Neural cell (in vitro differentiated cells): ENCODE results near the gene MROH2A. TPM values are rescaled to one million over a fixed set of nuclear protein-coding genes. Genes with fewer than 3 reads are reported as not detected.

Source experiments
- H2AFZ ChIP-seq: fragments of 200-600, 300-800 bp; sonication (generic), shearing (Covaris generic); 2 replicates; pipeline ENCODE4 v1.6.0; 2014; ENCODE audit warnings: low read depth, mild to moderate bottlenecking, antibody characterized with exemption, low read length, moderate library complexity
- H3F3A ChIP-seq: fragments of 200-600 bp; shearing (Covaris generic); 2 replicates; pipeline ENCODE4 v1.6.1; 2016; ENCODE audit warnings: mild to moderate bottlenecking, moderate library complexity, mixed read lengths, antibody characterized with exemption, low read length; ENCODE audit not compliant: insufficient read depth, poor library complexity, severe bottlenecking
- H3K27ac ChIP-seq: fragments of 200-600, 300-800 bp; sonication (generic), shearing (Covaris generic); 2 replicates; pipeline ENCODE4 v1.5.1; 2014; ENCODE audit warnings: mild to moderate bottlenecking, low read length, moderate library complexity
- H3K27me3 ChIP-seq: fragments of 300-800, 200-600 bp; sonication (generic), shearing (Covaris generic); 2 replicates; pipeline ENCODE4 v1.6.0; 2014; ENCODE audit warnings: mild to moderate bottlenecking, low read depth, low read length, moderate library complexity; ENCODE audit not compliant: insufficient read depth
- H3K36me3 ChIP-seq: fragments of 300-800, 200-600 bp; sonication (generic), shearing (Covaris generic); 2 replicates; pipeline ENCODE4 v1.5.1; 2014; ENCODE audit warnings: mild to moderate bottlenecking, antibody characterized with exemption, low read length, moderate library complexity; ENCODE audit not compliant: insufficient read depth
- H3K4me2 ChIP-seq: fragments of 300-800, 200-600 bp; sonication (generic), shearing (Covaris generic); 2 replicates; pipeline ENCODE4 v1.6.0; 2014; ENCODE audit warnings: mild to moderate bottlenecking, low read length
- H3K4me3 ChIP-seq: fragments of 300-800, 200-600 bp; sonication (generic), shearing (Covaris generic); 2 replicates; pipeline ENCODE4 v1.5.1; 2014; ENCODE audit warnings: mild to moderate bottlenecking, low read length, moderate library complexity
- H3K79me2 ChIP-seq: fragments of 200-600 bp; shearing (Covaris generic); replicated peaks from 2 replicates; pipeline ENCODE4 v1.6.0; 2014; ENCODE audit warnings: mild to moderate bottlenecking, low read length, moderate library complexity; ENCODE audit not compliant: insufficient read depth
- H3K9ac ChIP-seq: fragments of 300-800, 200-600 bp; sonication (generic), shearing (Covaris generic); 2 replicates; pipeline ENCODE4 v1.6.1; 2016; ENCODE audit warnings: mild to moderate bottlenecking, low read length, mixed read lengths
- H3K9me2 ChIP-seq: fragments of 200-600 bp; shearing (Covaris generic); 2 replicates; pipeline ENCODE4 v1.6.1; 2016; ENCODE audit warnings: mild to moderate bottlenecking, low read length, mixed read lengths; ENCODE audit not compliant: insufficient read depth
- H3K9me3 ChIP-seq: fragments of 200-600, 300-800 bp; sonication (generic), shearing (Covaris generic); 2 replicates; pipeline ENCODE4 v1.6.1; 2016; ENCODE audit warnings: mild to moderate bottlenecking, mixed run types, low read length, moderate library complexity, mixed read lengths
- H4K20me1 ChIP-seq: fragments of 200-600 bp; shearing (Covaris generic); 2 replicates; pipeline ENCODE4 v1.6.1; 2016; ENCODE audit warnings: mild to moderate bottlenecking, mixed run types; ENCODE audit not compliant: insufficient read depth
- CTCF ChIP-seq: fragments of 450-650 bp; IDR thresholded peaks from 2 replicates; pipeline ENCODE4 v1.5.1; 2014; ENCODE audit warnings: antibody characterized with exemption, mild to moderate bottlenecking, moderate library complexity; ENCODE audit not compliant: poor library complexity, severe bottlenecking
- EP300 ChIP-seq: fragments of 450-650 bp; conservative IDR thresholded peaks from 2 replicates; pipeline ENCODE4 v1.6.1; 2014; ENCODE audit warnings: antibody characterized with exemption, mild to moderate bottlenecking, moderate library complexity; ENCODE audit not compliant: poor library complexity, severe bottlenecking
- EZH2 ChIP-seq: fragments of 200-600, 300-800 bp; shearing (Covaris generic), sonication (generic); IDR thresholded peaks from 2 replicates; pipeline ENCODE4 v1.6.1; 2014; ENCODE audit warnings: antibody characterized with exemption, low read length, borderline replicate concordance, mild to moderate bottlenecking; ENCODE audit not compliant: insufficient read depth, poor library complexity, severe bottlenecking
- MXI1 ChIP-seq: fragments of 450-650 bp; conservative IDR thresholded peaks from 2 replicates; pipeline ENCODE4 v1.6.1; 2014; ENCODE audit warnings: antibody characterized with exemption, mild to moderate bottlenecking; ENCODE audit not compliant: poor library complexity, severe bottlenecking
- POLR2AphosphoS5 ChIP-seq: IDR thresholded peaks from 2 replicates; pipeline ENCODE4 v1.6.1; 2012
- RAD21 ChIP-seq: fragments of 450-650 bp; conservative IDR thresholded peaks from 2 replicates; pipeline ENCODE4 v1.6.1; 2014; ENCODE audit warnings: antibody characterized with exemption, mild to moderate bottlenecking, moderate library complexity
- REST ChIP-seq: IDR thresholded peaks from 2 replicates; pipeline ENCODE4 v1.6.1; 2012; ENCODE audit warnings: borderline replicate concordance
- SMC3 ChIP-seq: fragments of 450-650 bp; conservative IDR thresholded peaks from 2 replicates; pipeline ENCODE4 v1.6.1; 2014; ENCODE audit warnings: antibody characterized with exemption, mild to moderate bottlenecking, moderate library complexity; ENCODE audit not compliant: poor library complexity
- TAF1 ChIP-seq: IDR thresholded peaks from 2 replicates; pipeline ENCODE4 v1.6.1; 2012; ENCODE audit warnings: low read depth
- polyA plus RNA-seq: library from polyadenylated mRNA; depleted of rRNA; stranded (reverse); fragments of >200 nt; gene quantifications from 2 replicates; pipeline ENCODE4 v1.2.3, GENCODE V29; 2014

The MROH2A gene
- polyA plus RNA-seq, 1 donor from 2014 or later, result not detected

DNA sequence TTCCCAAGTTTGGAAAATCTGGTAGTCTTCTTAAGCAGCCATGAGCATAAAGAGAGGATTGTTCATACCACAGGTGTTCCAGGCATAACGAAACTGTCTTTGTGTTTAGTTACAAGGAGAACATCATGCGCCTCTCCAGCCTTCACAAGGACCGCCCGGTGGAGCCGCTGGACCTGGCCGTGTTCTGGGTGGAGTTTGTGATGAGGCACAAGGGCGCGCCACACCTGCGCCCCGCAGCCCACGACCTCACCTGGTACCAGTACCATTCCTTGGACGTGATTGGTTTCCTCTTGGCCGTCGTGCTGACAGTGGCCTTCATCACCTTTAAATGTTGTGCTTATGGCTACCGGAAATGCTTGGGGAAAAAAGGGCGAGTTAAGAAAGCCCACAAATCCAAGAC lies 6.0 kb upstream of the MROH2A start:
- H3F3A ChIP-seq, result no peaks in the 10 kb centered on the region
- no peaks in the 10 kb centered on the region for H3K27me3 ChIP-seq
- no peak for TF ChIP-seq CTCF
- no peak for TF ChIP-seq RAD21
- no peak for TF ChIP-seq MXI1
- no peak for TF ChIP-seq EZH2
- no peak for TF ChIP-seq POLR2AphosphoS5
- no peak for TF ChIP-seq SMC3
- TF ChIP-seq TAF1, result no peak
- no peak for TF ChIP-seq REST

DNA sequence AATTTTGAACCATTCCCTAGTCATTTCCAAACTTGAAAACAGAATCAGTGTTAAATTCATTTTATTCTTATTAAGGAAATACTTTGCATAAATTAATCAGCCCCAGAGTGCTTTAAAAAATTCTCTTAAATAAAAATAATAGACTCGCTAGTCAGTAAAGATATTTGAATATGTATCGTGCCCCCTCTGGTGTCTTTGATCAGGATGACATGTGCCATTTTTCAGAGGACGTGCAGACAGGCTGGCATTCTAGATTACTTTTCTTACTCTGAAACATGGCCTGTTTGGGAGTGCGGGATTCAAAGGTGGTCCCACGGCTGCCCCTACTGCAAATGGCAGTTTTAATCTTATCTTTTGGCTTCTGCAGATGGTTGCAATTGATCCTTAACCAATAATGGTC lies 5.5 kb upstream of the MROH2A start:
- Histone ChIP-seq H3K27ac (no peak overlapping the region), H4K20me1 (no peaks in the 10 kb centered on the region), H3K79me2 (no peaks in the 10 kb centered on the region), H3K27me3 (no peaks in the 10 kb centered on the region), H3K4me2 (no peak overlapping the region), H2AFZ (no peak overlapping the region), H3K9me3 (peaks cover 3% of the 10 kb centered on the region), H3K9ac (no peak overlapping the region), H3F3A (no peaks in the 10 kb centered on the region), H3K4me3 (no peak overlapping the region), H3K36me3 (no peaks in the 10 kb centered on the region), H3K9me2 (no peaks in the 10 kb centered on the region)
- no peak for TF ChIP-seq EZH2
- no peak for TF ChIP-seq POLR2AphosphoS5
- no peak for TF ChIP-seq SMC3
- TF ChIP-seq TAF1, result no peak
- TF ChIP-seq EP300, result no peak
- no peak for TF ChIP-seq RAD21
- no peak for TF ChIP-seq MXI1
- no peak for TF ChIP-seq CTCF
- no peak for TF ChIP-seq REST

More for the DNA sequence above, 6.0 kb upstream of the MROH2A start:
- H3K9me2 ChIP-seq, result no peaks in the 10 kb centered on the region
- no peaks in the 10 kb centered on the region for H4K20me1 ChIP-seq
- no peaks in the 10 kb centered on the region for H3K79me2 ChIP-seq
- H3K9me3 ChIP-seq, result peaks cover 3% of the 10 kb centered on the region
- H3K4me3 ChIP-seq, result no peak overlapping the region
- H3K36me3 ChIP-seq, result no peaks in the 10 kb centered on the region
- H3K27ac ChIP-seq, result no peak overlapping the region
- no peak overlapping the region for H3K9ac ChIP-seq
- no peak overlapping the region for H2AFZ ChIP-seq
- no peak overlapping the region for H3K4me2 ChIP-seq
